Ishikawa (cell line): ENCODE results near the gene TTC39A.

ENCODE experiments used
- EGR1 ChIP-seq: IDR thresholded peaks from 2 replicates; pipeline ENCODE4 v1.6.1; 2012
- EP300 ChIP-seq: IDR thresholded peaks from 2 replicates; pipeline ENCODE4 v1.6.1; 2012; ENCODE audit warnings: borderline replicate concordance
- RAD21 ChIP-seq: IDR thresholded peaks from 2 replicates; pipeline ENCODE4 v1.6.1; 2012; ENCODE audit warnings: low read depth
- TAF1 ChIP-seq: IDR thresholded peaks from 2 replicates; pipeline ENCODE4 v1.6.1; 2012; ENCODE audit warnings: low read depth, mild to moderate bottlenecking
- TEAD4 ChIP-seq: IDR thresholded peaks from 2 replicates; pipeline ENCODE4 v1.6.1; 2012
- USF1 ChIP-seq: IDR thresholded peaks from 2 replicates; pipeline ENCODE4 v1.6.1; 2012
- YY1 ChIP-seq: IDR thresholded peaks from 2 replicates; pipeline ENCODE4 v1.6.1; 2012; ENCODE audit warnings: low read depth
- TF ChIP-seq, protein P1 (sequence below): IDR thresholded peaks from 2 replicates; pipeline ENCODE4 v1.6.1; 2012

DNA sequence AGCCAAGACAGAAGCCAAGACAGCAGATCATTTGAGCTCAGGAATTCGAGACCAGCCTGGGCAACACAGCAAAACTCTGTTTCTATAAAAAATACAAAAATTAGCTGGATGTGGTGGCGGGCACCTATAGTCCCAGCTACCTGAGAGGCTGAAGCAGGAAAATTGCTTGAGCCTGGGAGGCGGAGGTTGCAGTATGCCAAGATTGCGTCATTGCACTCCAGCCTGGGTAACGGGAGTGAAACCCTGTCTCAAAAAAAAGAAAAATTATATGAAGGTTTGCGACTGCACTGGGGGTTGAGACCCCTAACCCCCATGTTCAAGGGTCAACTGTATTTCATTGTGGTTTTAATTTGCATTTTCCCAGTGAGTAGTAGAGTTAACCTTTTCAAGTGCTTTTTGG is 78.0 kb downstream of the TTC39A start:
- TF ChIP-seq EP300 = no peak
- TF ChIP-seq TEAD4 = no peak
- no peak for TF ChIP-seq EGR1
- TF ChIP-seq RAD21 = no peak
- no peak for TF ChIP-seq USF1
- TF ChIP-seq, protein P1, sequence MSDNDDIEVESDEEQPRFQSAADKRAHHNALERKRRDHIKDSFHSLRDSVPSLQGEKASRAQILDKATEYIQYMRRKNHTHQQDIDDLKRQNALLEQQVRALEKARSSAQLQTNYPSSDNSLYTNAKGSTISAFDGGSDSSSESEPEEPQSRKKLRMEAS = no peak
- no peak for TF ChIP-seq TAF1
- no peak for TF ChIP-seq YY1
